ENCODE measurements around the gene SLC45A2.
A peak's percentile ranks its signal among the peaks of the same experiment; 100 is the strongest.

SLC45A2 gene

GRCh38 chr5:34002629-34003328, 18.3 kb upstream of the SLC45A2 start:
- H3K79me2 ChIP-seq (ENCODE audit: control insufficient read depth, low read length) = no peaks in the 10 kb centered on the region
- H3K4me1 ChIP-seq (ENCODE audit: control insufficient read depth, low read length) = peaks cover 8% of the 10 kb centered on the region
- H3K36me3 ChIP-seq (ENCODE audit: control insufficient read depth, low read length) = no peaks in the 10 kb centered on the region
- H3K9me3 ChIP-seq (ENCODE audit: control insufficient read depth, insufficient read depth, low read length) = no peaks in the 10 kb centered on the region
- no peak overlapping the region for H3K4me2 ChIP-seq (ENCODE audit: low read length)
- H4K20me1 ChIP-seq (ENCODE audit: control insufficient read depth, insufficient read depth, low read depth, low read length) = no peaks in the 10 kb centered on the region
- H3F3A ChIP-seq (ENCODE audit: control insufficient read depth, insufficient read depth) = no peaks in the 10 kb centered on the region
- H3K9me2 ChIP-seq (replicated peaks; ENCODE audit: control insufficient read depth, low read length) = no peaks in the 10 kb centered on the region
- H3K27ac ChIP-seq (ENCODE audit: low read depth, low read length) = no peak overlapping the region
- no peak for TF ChIP-seq CTCF (IDR thresholded peaks at IDR 0.05; ENCODE audit: low read depth, low read length, poor library complexity, severe bottlenecking)
- TF ChIP-seq EZH2phosphoT487 (IDR thresholded peaks at IDR 0.05; ENCODE audit: borderline replicate concordance, low read length) = no peak
- no peak overlapping the region for H3K4me3 ChIP-seq (ENCODE audit: low read length)
- H3K27me3 ChIP-seq (ENCODE audit: control insufficient read depth, low read length) = no peaks in the 10 kb centered on the region

GRCh38 chr5:34001241-34001841, 16.8 kb upstream of the SLC45A2 start:
- TF ChIP-seq EZH2phosphoT487 (IDR thresholded peaks at IDR 0.05; ENCODE audit: borderline replicate concordance, low read length) (no peak), CTCF (IDR thresholded peaks at IDR 0.05; ENCODE audit: low read depth, low read length, poor library complexity, severe bottlenecking) (no peak)
- Histone ChIP-seq H4K20me1 (ENCODE audit: control insufficient read depth, insufficient read depth, low read depth, low read length) (no peaks in the 10 kb centered on the region), H3K4me2 (ENCODE audit: low read length) (no peak overlapping the region), H3K27ac (ENCODE audit: low read depth, low read length) (no peak overlapping the region), H3K4me3 (ENCODE audit: low read length) (no peak overlapping the region), H3K9me3 (ENCODE audit: control insufficient read depth, insufficient read depth, low read length) (no peaks in the 10 kb centered on the region), H3K36me3 (ENCODE audit: control insufficient read depth, low read length) (no peaks in the 10 kb centered on the region), H3K4me1 (ENCODE audit: control insufficient read depth, low read length) (no peaks in the 10 kb centered on the region), H3K27me3 (ENCODE audit: control insufficient read depth, low read length) (no peaks in the 10 kb centered on the region), H3K79me2 (ENCODE audit: control insufficient read depth, low read length) (no peaks in the 10 kb centered on the region), H3F3A (ENCODE audit: control insufficient read depth, insufficient read depth) (no peaks in the 10 kb centered on the region), H3K9me2 (replicated peaks; ENCODE audit: control insufficient read depth, low read length) (no peaks in the 10 kb centered on the region)

- H3K27ac ChIP-seq (ENCODE audit: low read depth, low read length) = no peak overlapping the region
- no peak for TF ChIP-seq EZH2phosphoT487 (IDR thresholded peaks at IDR 0.05; ENCODE audit: borderline replicate concordance, low read length)
Observed at GRCh38 chr5:33999978-34000377, 15.5 kb upstream of the SLC45A2 start.

GRCh38 chr5:33997331-33997983, 13.0 kb upstream of the SLC45A2 start:
- no peak overlapping the region for H3K4me2 ChIP-seq (ENCODE audit: low read length)
- H3K9me3 ChIP-seq (ENCODE audit: control insufficient read depth, insufficient read depth, low read length) = no peaks in the 10 kb centered on the region
- no peaks in the 10 kb centered on the region for H3K9me2 ChIP-seq (replicated peaks; ENCODE audit: control insufficient read depth, low read length)
- H4K20me1 ChIP-seq (ENCODE audit: control insufficient read depth, insufficient read depth, low read depth, low read length) = no peaks in the 10 kb centered on the region
- H3K4me3 ChIP-seq (ENCODE audit: low read length) = no peak overlapping the region
- H3K36me3 ChIP-seq (ENCODE audit: control insufficient read depth, low read length) = no peaks in the 10 kb centered on the region
- no peaks in the 10 kb centered on the region for H3F3A ChIP-seq (ENCODE audit: control insufficient read depth, insufficient read depth)
- H3K4me1 ChIP-seq (ENCODE audit: control insufficient read depth, low read length) = no peaks in the 10 kb centered on the region
- TF ChIP-seq CTCF (IDR thresholded peaks at IDR 0.05; ENCODE audit: low read depth, low read length, poor library complexity, severe bottlenecking) = peak; percentile 70
- no peak for TF ChIP-seq EZH2phosphoT487 (IDR thresholded peaks at IDR 0.05; ENCODE audit: borderline replicate concordance, low read length)
- H3K27ac ChIP-seq (ENCODE audit: low read depth, low read length) = no peak overlapping the region
- no peaks in the 10 kb centered on the region for H3K27me3 ChIP-seq (ENCODE audit: control insufficient read depth, low read length)
- H3K79me2 ChIP-seq (ENCODE audit: control insufficient read depth, low read length) = no peaks in the 10 kb centered on the region

More at GRCh38 chr5:33999978-34000377, 15.5 kb upstream of the SLC45A2 start:
- Histone ChIP-seq H3K4me2 (ENCODE audit: low read length) (no peak overlapping the region), H3F3A (ENCODE audit: control insufficient read depth, insufficient read depth) (no peaks in the 10 kb centered on the region), H3K27me3 (ENCODE audit: control insufficient read depth, low read length) (no peaks in the 10 kb centered on the region), H4K20me1 (ENCODE audit: control insufficient read depth, insufficient read depth, low read depth, low read length) (no peaks in the 10 kb centered on the region), H3K9me2 (replicated peaks; ENCODE audit: control insufficient read depth, low read length) (no peaks in the 10 kb centered on the region), H3K79me2 (ENCODE audit: control insufficient read depth, low read length) (no peaks in the 10 kb centered on the region), H3K36me3 (ENCODE audit: control insufficient read depth, low read length) (no peaks in the 10 kb centered on the region), H3K9me3 (ENCODE audit: control insufficient read depth, insufficient read depth, low read length) (no peaks in the 10 kb centered on the region), H3K4me3 (ENCODE audit: low read length) (no peak overlapping the region), H3K4me1 (ENCODE audit: control insufficient read depth, low read length) (no peaks in the 10 kb centered on the region)

Data from DOHH2 (cell line).